NCI-H82 treated with DMSO at 0.1 percent for 48 hours (cell line): ENCODE results near the gene ZDHHC8.

ENCODE experiments used
- DNase-seq: peaks from one replicate; lab custom pipeline; 2025; ENCODE audit not compliant: unreplicated experiment; lab: John Stamatoyannopoulos, UW

ZDHHC8 gene

DNA sequence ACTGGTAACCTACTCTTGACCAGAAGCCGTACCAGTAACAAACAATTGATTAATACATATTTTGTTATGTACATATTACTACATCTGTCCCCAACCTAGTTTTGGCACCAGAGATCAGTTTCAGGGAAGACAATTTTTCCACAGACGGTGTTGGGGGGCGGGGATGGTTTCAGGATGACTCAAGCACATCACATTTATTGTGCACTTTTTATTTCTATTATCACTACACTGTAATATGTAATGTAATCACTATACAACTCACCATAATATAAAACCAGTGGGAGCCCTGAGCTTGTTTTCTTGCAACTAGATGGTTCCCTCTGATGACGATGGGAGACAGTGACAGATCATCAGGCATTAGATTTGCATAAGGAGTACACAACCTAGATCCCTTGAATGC, 36.1 kb upstream of the ZDHHC8 start:
- DNase-seq: no peak

- DNase-seq: no peak
Observed at GRCh38 chr22:20096574-20097420, 34.8 kb upstream of the ZDHHC8 start.

DNA sequence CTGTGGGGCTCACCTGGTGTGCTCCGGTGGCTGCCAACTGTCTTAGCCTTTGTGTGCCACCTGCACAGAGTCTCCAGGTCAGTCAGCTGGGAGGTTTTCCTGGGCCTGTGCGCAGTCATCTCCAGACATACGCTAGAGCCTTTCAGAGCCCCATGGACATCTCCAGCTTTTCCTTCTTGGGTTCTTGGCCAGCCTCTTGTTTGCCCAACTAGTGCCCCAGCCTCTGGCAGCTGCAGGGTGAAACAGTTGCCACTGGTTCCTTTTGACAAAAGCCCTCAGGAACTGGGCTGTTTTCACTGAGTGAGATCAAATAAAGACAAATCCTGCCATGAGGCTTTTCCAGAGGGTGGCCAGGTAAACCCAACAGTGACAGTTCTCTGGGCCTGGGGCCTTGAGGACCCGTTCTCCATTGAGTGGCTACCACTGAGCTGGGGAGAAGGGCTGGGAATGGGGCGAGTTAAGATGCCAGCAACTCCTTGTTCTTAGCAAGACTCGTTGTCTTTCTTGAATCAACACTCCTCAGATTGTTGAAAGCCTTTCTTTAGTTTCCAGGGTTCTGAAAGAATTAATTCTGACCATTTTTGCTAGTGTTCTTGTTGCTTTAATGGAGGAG, 32.4 kb upstream of the ZDHHC8 start:
- DNase-seq: no peak

GRCh38 chr22:20101638-20102037, 30.0 kb upstream of the ZDHHC8 start:
- no peak for DNase-seq

DNA sequence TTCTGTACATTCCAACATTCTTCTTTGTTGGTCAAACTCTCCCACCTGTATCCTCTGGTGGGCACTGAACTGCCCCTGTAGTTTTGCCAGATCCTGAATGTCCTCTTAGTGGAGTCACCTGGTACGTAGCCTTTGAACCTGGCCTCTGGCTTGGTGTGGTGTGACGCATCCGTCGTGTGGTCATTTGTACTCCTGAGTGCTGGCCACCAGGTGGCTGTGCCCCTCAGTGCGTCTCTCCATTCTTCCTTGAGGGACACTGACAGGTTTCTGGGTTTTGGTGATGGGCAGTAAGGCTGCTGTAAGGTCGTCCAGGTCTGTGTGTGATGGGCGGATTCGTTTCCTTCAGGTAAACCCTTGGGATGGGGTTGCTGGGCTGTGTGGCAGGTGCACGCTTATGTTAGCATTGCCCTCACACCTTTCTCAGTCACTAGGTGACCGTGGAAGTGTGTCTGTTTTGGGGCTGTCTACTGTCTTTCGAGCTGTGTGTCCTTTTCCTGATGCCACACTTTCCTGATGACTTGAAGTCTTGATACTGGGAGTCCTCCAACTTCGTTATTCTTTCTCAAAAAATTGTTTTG, 29.3 kb upstream of the ZDHHC8 start:
- DNase-seq: no peak

DNA sequence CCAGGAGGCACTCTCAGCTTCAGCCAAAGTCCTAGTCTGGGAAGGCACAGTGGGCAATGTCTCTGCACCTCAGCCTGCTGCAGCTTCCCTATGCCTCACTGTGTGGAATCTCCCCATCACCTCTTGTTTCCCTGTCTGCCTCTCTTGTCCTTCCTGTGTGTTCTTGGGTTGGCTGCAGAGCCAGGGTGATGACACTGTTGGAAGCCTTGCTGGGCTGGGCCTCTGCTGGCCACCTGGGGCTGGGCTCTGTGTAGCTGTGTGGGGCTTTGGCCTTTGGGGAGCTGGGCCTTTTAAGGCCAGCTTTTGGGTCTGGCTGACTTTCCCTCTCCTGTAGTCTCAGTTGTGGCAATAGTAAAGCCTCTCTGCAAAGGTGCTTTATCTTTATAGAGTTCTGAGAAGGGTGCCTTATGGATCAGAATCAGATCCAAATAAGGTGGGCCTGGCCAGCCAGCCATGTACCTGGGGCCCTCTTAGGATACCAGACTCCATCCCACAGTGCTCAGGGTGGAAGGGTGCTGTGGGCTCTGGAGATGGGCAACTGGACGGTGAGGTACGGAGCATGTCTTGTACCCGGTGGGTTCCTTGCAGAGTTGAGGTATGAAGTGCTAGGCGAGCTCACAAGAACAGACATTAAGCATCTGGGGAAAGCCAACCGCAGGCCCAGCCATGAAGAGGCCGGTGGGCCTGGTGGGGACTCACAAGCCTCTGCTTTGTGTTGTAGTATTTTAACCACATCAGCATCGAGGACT, 26.0 kb upstream of the ZDHHC8 start:
- no peak for DNase-seq

GRCh38 chr22:20106205-20106848, 25.3 kb upstream of the ZDHHC8 start:
- DNase-seq: no peak

DNA sequence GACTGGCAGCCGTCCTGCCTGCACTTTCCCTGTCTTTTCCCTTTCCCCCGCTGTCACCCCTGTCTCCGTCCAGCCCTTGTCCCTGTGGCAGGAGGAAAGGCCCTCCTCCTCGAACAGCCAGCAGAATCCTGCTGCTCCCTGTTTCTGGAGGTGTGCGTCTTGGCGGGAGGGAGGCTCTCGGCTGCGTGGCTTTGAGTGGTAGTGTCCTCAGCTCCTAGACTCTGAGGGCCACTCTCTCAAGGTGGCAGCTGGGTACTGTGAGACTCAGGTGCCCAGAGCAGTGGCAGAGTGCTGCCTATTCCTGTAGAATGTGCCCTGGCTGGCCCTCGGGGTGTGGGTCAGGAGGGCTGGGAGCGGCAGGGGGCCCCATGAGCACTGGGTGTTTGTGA, 24.8 kb upstream of the ZDHHC8 start:
- no peak for DNase-seq

GRCh38 chr22:20107471-20107901, 24.1 kb upstream of the ZDHHC8 start:
- no peak for DNase-seq

- no peak for DNase-seq
Observed at GRCh38 chr22:20107951-20108756, 23.4 kb upstream of the ZDHHC8 start.

DNA sequence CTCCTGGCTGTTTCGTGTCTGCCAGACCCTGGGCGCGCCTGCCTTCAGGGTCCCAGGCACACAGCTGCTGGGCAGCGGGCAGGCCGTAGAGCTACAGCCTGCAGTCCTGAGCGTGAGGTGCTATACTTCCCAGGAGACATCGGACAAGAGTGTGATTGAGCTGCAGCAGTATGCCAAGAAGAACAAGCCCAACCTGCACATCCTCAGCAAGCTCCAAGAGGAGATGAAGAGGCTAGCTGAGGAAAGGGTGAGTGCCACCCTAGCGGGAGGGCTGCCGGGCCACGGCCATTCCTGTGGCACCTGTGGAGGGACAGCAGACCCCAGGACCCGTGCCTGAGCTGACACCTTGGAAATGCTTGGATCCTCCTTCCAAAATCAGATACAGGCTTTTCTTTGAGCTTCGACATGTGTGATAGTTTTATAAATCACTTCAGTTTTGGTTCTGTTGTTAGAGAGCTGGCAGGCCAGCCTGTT, 22.8 kb upstream of the ZDHHC8 start:
- DNase-seq: no peak

- DNase-seq: no peak
Observed at GRCh38 chr22:20109411-20110358, 21.9 kb upstream of the ZDHHC8 start.

DNA sequence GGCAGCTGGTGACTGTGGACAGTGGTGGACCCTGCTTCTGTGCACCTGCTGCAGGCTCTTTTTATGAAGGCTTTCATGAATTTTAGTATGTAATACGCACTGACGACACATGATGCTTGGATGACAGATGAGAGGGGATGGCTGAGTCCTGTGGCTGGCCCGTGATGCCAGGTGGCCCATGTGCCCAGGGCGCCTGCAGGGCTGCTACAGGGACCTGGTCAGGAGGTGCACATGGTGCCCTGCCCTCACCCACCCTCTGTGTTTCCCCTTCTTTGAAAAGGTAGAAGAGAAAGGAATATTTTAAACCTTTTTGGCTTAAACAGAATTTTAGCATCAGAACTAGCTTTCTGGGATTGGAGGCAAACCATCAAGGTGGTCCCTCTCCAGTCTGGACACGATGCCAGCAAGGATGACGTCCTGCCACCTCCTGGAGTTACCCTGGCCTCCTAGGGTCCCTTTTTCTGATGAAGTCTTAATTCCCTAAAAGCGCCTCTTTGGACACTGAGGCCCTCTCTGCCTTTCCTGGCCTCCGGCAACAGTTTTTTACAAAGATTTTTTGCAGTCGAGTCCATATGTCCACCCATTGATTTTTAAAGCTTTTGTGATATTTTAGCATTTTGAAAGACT, 21.1 kb upstream of the ZDHHC8 start:
- DNase-seq: no peak

DNA sequence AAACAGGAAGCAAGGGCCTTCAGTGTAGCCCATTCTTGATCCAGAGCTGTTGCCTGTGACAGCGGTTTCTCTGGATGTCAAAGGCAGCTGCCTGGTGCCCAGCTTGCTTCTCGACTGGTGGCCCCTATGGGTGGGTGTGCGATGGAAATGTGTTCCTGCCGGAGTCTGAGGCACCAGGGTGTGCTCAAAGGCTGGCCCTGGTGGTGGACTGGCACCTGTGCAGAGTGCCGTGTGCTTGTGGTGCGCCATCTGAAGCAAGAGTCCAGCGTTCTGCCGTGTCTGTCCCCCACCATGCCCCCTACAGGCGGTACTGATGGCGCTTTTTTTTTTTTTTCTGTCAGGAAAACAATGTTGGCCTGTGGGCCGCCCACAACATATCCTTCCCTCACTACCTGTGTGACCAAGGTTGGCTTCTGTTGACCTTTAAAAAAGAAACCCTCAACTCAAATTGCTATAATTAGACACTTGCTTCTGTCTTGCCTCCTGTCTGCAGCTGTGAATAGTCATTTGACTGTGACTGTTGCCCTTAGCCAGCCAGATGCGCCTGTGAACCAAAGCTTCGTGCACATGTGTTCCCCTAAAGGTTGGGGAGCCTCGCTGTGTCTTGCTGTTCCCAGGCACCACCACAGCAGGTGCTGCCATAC, 20.4 kb upstream of the ZDHHC8 start:
- no peak for DNase-seq

- no peak for DNase-seq
Observed at GRCh38 chr22:20111689-20112622, 19.6 kb upstream of the ZDHHC8 start.

- no peak for DNase-seq
Observed at GRCh38 chr22:20112623-20113511, 18.7 kb upstream of the ZDHHC8 start.
